ENCODE measurements around the gene GMDS.
"Not testable (repeated sequence)": the region's sequence is repeated elsewhere in the genome, so short reads cannot be mapped to it uniquely, and the experiment has no call there.

DNA sequence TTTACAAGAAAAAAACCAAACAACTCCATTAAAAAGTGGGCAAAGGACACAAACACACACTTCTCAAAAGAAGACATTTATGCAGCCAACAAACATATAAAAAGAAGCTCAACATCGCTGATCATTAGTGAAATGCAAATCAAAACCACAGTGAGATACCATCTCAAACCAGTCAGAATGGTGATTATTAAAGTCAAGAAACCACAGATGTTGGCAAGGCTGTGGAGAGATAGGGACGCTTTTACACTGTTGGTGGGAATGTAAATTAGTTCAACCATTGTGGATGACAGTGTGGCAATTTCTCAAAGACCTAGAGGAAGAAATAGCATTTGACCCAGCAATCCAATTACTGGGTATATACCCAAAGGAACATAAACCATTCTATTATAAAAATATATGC lies 554.7 kb downstream of the GMDS start:
- not testable (repeated sequence) for TF ChIP-seq POLR2A (IDR thresholded peaks at IDR 0.05; ENCODE audit: low read depth, low read length); POLR2AphosphoS5 (IDR thresholded peaks at IDR 0.05; ENCODE audit: low read depth, low read length); TAF1 (IDR thresholded peaks at IDR 0.05; ENCODE audit: borderline replicate concordance, low read depth, low read length)

All from GM12892 (cell line).